ENCODE measurements around the gene SMAD2.

GRCh38 chr18:47780011-47780725 is 150.3 kb downstream of the SMAD2 start:
- TF ChIP-seq CTCF (optimal IDR thresholded peaks at IDR 0.05 in 1 of 3, IDR thresholded peaks at IDR 0.05 in 1 of 3, conservative IDR thresholded peaks at IDR 0.05 in 1 of 3; ENCODE audit: extremely low read depth in 1 of 3, insufficient read depth in 2 of 3, low read length in 3 of 3) (no peak), EZH2 (IDR thresholded peaks at IDR 0.05; ENCODE audit: low read length) (no peak)
